GM19328 (cell line): Measurements from ENCODE around the gene SDHAF2.
"Not testable (repeated sequence)": the region's sequence is repeated elsewhere in the genome, so short reads cannot be mapped to it uniquely, and the experiment has no call there.

Experiments
- ATAC-seq: cut with Tn5 transposase; IDR thresholded peaks from one replicate; pipeline ENCODE4 v1.9.1; 2021; ENCODE audit warnings: mild to moderate bottlenecking, moderate library complexity; ENCODE audit not compliant: unreplicated experiment

The SDHAF2 gene

DNA sequence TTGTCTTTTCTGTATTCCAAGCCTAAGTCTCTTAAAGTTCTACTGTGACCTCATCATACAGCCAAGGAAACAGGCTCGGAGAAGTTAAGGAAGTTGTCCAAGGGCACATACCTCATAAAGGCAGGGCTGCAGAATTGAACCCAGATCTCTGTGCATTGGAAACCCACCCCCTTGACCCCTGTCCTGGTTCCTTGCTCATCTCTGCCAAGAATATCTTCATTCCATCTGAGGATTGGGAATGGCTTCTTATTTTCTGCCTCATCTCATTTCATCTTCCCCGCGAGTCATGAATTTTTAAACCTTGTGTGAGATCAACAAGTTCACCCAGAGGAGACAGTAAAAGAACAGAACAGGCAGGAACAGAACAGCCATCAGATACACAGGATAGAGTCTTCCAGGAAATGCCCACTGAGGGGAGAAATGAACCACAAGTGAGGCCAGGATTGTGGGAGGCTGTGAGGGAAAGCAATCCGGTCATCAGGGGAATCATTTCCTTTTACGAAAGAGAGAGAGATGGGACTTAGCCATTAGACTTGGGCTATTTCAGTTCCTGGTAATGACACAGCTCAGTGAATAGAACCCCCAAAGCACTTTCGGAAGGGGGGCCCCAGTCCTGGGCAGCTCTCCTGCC lies 44.2 kb downstream of the SDHAF2 start:
- ATAC-seq: no peak

DNA sequence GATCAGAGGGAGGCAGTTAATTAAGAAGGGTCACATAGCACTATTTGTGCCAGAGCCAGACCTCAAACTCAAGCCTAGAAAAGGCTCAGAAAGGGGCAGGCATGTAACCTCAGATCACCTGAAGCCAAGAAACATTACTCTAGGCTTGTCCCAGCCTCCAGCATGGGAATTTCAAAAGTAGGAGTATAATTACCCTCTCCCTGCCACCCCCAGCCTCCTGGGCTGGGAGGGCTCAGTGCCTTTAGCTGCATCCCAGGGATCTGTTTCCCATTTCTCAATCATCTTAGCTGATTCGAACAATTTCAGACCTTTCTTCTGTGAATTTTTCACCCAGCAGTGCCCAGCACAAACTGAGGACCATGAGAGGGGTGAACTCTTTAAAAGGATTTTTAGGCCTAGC lies 45.5 kb downstream of the SDHAF2 start:
- ATAC-seq: no peak

DNA sequence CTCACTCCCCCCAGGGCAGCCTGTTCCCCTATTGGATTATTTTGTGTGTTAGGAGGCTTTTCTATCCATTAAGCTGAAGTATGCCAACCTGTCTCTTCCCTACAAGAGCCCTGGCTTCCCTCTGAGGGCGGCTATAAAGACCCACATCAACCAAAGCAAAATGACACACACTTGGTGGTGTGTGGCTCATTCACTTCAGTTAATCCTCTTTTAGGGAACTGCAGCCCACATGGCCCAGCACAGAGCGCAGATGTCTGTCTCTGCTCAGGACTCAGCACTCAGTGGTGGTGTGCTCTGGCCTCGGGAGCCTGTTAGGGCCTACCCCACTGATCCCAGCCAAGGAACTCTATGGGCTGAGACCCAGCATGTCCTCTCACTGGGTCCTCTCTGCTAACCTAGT lies 46.4 kb downstream of the SDHAF2 start:
- ATAC-seq: no peak

DNA sequence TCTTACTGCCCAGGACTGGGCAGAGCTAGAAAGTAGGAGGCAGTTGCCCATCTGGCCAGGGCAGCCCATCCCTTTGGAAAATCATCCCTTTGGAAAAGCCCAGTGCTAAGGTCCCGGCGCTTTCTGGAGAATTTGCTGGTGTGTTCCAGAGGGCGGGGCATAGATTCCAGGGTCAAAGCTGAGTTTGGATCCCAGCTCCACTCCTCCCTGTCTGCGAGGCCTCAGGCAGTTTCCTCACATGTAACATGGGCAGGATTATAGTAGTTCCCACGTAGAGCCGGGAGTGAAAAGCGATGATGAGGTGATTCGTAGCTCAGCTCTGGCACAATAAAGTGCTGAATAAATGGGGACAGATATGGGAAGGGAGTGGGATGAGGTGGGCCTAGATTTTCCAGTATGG lies 47.2 kb downstream of the SDHAF2 start:
- no peak for ATAC-seq

DNA sequence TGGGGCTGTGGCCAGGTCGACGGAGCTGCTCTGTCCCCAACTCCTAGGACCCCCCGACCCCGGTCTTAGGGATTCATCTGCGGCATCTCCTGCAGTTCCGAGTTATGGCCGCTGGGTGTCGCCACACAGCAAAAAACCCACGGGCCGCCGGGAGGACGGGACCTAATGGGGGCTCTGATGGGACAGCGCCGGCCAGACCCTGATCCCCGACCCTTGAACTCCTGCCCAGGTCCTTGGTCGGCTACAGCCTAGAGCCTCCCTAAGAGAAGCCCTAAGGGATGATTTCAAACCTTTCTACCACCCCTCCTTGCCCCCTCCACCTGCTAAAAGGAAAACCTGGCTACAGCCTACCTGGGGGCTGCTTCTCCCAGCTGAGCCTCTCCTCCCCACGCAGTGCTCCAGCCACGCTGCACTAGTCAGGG lies 47.8 kb downstream of the SDHAF2 start:
- ATAC-seq: no peak

DNA sequence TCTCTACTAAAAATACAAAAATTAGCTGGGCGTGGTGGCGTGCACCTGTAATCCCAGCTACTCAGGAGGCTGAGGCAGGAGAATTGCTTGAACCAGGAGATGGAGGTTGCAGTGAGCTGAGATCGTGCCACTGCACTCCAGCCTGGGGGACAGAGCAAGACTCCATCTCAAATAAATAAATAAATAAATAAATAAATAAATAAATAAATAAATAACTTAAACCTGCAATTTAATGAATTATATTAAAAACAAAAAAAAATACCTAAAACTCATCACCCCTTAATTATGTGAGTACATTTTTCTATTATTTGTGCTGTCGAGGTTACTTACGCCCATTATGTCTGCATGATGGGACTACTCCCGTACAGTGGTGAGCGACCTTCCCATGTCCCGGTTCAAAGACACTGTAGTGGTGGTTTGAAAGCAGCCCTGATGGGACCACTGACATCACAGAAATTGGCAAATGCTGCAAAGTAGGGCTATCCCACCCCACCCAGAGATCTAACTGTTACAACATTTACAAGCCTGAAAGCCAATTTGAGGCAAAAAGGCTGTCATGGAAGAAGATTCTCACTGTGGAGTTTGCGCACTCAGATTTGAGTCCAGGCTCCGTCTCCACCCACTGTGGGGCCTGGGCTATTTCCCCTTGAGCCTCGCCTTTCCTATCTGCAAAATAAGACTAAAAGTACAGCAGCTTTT lies 49.6 kb downstream of the SDHAF2 start:
- not testable (repeated sequence) for ATAC-seq

DNA sequence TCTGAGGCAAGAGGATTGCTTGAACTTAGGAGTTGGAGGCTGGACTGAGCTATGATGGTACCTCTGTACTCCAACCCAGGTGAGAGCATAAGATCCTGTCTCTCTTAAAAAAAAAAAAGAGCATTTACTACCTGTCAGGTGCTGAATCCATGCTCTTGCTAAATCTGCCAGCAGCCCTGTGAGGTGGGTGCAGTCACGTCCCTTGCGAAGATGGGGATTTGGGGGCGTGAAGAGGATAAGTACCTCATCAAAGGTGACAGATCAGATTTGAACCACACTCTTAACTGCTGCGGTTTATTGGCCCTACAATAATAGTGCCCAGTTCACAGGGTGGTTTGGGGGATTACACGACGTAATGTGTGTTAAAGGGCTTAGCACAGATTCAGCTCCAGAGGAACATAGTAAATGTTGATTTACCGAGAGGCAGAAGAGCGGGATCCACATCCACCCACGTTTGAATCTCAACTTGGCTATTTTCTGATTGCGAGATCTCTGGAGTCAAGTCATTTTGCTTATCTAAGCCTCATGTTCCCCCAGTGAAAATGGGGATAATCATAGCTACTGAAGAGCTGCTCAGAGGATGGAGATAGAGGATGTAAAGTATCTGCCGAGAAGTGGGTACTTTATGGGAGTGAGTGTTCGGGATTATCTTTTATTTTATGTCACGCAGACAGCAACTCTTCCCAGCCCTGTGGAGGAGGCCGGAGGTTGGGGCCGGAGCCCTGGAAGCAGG lies 50.5 kb downstream of the SDHAF2 start:
- ATAC-seq: no peak

DNA sequence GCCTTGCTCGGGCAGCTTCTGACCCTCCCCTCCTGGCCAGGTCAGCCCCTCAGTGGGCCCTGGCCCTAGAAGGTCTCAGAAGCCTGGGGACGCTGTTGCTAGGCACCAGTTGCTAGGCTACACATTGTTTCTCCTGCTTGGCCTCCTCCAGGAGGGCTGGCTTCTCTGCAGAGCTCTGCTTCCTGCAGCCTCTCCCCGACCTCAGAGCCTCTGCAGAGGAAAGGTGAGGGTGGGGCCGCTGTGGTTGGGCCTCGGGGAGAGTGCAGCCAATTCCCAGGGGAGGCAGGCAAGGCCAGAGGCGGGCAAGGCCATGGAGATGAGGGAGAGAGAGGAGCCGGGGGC lies 51.0 kb downstream of the SDHAF2 start:
- ATAC-seq: no peak

DNA sequence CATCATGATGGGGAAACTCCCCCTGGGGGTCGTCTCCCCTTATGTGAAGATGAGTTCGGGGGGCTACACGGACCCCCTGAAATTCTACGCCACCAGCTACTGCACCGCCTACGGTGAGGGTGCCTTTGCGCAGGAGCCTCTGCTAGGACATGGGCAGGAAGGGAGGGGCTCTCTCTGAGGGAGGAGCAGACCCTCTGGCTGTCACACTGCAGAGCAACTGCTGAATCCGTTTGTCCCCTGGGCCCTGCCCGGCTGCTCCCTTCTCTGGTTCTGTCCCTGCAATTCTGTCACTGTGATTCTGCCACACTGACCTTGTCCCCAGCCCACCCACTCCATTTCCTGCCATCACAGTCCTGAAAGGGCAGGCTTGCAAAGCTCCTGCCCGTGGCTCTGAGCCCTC lies 51.9 kb downstream of the SDHAF2 start:
- ATAC-seq: no peak

DNA sequence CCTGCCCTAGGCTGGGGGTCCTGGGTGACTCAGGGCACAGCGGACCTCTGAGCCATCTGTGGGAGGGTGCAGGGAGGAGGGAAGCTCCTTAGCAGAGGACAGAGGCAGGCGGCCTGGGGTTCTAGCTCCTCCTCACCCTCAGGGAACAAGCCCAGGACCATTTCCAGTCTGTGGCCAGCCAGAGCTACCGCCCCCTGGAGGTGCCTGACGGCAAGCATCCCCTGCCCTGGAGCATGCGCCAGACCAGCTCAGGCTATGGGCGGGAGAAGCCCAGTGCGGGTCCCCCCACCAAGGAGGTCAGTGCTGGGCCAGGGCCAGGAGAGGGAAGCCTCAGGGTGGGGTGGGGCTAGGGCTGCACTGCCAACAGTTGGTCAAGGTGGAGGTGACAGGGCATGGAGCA lies 52.6 kb downstream of the SDHAF2 start:
- no peak for ATAC-seq

DNA sequence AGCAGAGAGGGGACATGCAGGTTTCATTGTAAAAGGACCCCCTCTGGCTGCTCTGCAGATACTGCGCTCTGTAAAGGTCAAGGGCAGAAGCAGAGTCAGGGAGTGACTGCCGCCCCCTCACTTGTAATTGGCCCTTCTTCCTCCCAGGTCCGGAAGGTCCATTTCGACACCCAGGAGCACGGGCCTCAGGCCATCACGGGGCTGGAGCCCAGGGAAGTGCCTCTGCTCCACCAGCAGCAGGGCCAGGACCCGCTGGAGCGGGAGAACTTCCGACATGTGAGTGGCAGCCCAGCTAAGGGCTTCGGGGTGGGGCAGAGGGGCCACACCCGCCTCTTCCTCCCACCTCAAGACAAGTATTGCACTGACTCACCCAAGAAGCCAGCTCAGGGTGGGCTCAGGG lies 54.6 kb downstream of the SDHAF2 start:
- no peak for ATAC-seq

DNA sequence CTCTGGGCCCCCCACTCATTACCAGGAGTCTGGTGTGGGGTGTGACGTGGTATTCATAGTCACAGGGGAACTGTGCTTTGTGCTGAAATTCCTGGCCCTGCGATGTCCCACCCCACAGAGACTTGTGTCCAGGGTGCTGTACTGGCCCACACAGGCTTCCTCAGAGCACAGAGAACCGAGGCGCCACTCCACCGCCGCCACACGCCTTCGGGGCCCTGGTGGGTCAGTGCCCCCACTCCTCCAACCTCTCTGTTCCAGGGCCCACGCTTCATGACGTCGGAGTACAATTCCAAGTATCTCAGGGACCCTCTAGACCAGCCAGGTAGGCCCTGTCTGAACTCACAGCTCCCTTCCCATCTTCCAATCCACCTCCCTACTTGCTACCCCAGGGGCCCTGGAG lies 55.2 kb downstream of the SDHAF2 start:
- no peak for ATAC-seq

DNA sequence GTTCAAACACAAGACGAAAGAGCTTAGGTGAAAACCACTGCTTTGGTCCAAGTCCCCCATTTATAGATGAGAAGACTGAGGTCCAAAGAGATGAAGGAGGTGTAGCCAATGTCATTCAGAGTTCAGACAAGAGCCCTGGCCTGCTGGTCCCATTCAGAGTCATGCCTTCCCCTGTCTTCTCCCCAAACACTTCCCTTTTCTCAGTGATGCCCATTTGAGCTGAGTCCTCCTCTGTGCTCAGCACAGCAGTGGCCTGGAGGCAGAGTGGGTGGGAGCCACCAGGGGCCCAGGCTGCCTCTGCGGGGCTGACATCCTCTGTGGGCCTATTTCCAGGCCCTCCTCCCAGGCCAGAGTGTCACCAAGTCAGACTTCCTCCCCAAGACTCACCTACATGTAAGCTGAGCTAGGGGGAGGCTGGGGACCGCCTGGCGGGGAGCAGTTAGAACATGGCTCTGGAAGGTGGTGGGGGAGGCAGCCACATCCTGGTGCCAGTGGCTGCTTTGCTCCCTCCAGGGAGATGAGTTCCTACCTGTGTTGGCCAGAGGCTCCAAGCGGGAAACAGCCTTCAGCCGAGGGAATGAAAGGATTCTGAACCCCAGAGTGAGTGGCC lies 56.2 kb downstream of the SDHAF2 start:
- ATAC-seq: no peak

DNA sequence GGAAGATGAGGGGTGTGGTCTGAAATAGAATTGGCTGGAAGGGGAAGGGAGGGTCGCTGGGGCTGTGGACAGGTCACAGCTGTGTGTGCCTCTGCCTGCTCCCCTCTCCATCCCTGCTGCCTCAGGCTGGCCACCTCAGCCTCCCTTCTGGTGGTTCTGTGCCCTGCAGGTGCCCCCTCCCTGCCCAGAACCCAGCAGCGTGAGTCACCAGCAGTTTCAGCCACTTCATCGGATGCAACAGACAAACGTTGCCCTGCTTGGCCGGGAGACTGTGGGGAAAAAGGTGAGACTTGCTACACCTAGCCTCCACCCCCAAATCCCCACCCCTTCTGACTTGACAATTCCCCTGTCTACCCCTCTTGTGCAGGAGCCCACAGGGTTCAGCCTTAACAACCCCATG lies 56.9 kb downstream of the SDHAF2 start:
- no peak for ATAC-seq

DNA sequence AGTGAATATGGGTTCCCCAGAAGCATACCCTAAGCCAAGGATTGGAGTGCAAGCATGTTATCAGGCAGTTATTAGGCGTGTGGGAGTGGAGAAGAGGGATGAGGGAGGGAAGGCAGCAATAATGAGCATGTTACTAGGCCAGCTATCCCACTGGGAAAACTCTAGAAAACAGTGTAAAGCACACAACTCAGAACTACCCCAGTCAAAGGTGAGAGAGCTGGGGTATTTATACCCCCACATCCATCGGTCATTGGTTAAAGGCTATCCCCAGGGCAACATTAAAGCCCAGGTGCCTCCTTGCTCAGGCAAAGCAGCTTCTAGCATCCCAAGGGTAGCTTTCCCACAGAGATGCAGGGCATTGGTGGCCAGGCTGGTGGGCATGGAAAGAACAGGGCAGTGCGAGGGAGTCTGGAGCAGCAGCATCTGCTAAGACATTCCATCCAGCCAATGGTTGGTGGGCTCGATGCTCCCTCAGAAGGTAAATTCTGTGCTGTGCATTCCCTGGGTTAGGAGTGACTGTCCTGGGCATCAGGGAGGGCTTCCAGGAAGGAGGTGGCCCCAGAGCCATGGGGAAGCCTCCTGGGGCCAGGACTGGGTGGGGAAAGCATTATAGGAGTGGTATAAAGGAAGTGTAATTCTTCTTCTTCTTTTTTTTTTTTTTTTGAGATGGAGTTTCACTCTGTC lies 57.6 kb downstream of the SDHAF2 start:
- no peak for ATAC-seq

DNA sequence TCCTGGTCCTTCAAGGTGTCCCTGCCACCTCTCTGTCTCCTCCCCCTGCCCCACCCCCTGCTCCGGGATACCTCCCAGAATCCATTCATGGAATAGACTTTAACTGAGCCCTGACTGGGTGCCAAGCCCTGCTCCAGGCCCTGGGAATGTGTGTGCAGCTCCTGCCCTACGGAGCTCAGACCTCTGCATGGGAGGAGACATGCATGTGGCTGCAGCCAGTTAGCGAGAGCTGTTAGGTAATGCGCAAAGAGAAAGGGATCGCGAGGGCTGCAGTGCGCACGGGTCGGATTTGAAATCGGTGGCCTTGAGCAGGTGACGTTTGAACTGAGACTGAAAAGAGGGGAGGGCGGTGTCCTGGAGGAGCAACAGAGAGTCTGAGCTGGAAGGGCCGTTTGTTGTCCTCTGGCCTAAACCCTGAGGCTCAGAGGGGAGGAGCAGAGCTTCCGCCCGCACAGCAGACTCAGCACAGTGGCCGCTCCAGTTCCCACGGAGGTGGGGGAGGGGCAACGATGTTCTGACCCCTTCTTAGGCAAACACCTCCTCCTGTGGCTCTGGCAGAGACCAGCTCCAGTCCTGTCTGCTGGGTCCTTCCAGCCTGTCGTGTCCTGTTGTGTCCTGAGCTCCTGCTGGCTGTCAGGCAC lies 58.8 kb downstream of the SDHAF2 start:
- no peak for ATAC-seq

DNA sequence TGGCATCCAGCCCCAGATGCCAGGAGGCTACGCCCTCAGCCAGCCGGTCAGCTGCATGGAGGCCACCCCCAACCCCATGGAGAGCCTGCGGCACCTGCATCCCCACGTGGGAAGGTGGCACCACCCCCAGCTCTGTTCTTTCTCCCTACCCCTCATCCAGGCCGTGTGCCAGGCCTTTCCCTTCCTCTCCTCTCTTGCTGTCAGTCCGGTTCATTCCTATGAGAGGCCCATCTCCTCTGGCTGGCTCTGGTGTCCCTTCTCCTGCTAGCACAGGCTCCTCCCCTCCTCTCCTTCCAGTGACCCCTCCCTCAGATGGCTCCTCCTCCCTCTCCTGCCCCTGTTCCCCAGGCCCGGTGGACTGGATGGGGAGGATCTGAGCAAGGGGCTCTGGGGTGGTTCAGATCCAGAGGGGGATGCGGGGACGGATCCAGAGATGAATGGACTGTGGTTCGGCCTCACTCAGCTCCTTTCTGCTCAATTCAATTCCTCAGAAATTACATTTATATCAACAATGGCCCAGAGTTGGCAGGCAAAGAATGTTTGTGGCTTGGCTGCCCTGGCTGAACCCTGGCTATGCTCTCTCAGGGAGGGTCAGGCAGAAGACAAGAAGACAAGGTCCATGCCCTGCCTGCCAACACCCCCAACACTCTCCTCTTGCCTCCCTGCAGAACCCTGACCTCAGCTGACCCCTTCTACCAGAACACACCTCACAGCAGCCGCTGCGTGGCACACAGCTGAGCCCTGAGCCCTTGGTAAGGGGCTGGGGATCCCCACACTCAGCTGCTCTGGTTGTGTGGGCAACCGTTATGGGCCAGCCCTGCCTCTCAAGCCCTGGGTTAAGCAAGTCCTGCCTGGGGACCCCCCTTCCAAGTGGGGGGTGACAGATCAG lies 60.2 kb downstream of the SDHAF2 start:
- no peak for ATAC-seq

DNA sequence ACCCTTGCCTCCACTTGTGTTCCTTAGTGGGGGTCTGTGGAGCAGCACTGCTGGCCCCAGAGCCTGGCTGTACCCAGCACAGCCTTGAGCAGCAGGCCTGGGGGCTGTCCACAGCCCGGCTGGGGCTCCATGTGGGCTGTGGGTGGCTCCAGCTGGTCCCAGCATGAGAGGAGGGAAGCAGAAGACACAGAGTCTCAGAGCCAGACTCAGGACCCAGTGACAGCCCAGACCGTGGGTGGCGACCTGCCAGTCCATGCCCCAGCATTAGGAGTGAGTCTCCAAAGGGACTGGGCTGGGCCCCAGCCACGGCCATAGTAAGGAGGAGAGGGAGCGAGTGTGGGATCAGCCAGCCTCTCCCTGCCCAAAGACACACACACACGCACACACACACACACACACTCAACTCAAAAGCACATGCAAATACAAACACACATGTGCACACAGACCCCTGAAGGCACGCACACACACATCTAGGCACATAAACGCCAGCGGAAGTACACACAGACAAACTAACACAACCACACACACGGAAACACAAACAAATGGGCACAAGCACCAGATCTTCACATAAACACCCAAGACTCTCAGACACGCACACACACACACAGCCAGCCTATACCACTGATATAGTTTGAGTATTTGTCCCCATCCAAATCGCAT lies 61.9 kb downstream of the SDHAF2 start:
- ATAC-seq: no peak

DNA sequence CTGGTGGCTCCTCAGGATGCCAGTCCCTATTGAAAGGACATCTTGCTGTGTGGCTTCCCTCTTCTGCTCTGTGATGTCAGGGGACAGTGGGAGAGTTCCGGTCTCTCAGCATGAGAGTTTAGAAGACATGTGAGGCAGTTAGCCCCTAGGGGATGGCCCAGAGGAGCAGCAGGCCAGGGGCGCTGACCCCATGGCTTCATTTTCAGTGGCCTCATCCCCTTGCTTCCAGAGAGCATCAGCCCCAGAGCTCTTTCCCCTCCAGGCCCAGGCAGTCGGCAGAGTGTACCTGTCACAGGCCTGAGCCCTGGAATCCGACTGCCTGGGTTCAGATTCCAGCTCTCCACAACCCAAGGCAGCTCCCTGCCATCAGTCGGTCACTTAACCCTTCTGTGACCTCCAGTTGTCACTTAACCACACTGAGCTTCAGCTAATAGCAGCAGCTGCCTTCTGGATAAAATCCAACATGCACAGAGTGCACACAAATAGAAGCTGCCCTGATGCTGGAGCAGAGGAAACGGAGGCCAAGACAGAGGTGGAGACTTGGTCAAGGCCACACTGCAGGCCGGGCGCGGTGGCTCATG lies 64.5 kb downstream of the SDHAF2 start:
- no peak for ATAC-seq
